Measurements from ENCODE around the gene RNF150. TPM values are rescaled to one million over a fixed set of nuclear protein-coding genes. Genes with fewer than 3 reads are reported as not detected.
A peak's percentile ranks its signal among the peaks of the same experiment; 100 is the strongest.
"Not testable (repeated sequence)": the region's sequence is repeated elsewhere in the genome, so short reads cannot be mapped to it uniquely, and the experiment has no call there.

The RNF150 gene
- total RNA-seq: 56.1 TPM
- long read RNA-seq, full-length matches to known transcripts: 15 of 22 reads
- long read RNA-seq, partial matches to known transcripts: 0 of 22 reads
- long read RNA-seq, other reads (novel, unspliced or antisense): 7 of 22 reads

DNA sequence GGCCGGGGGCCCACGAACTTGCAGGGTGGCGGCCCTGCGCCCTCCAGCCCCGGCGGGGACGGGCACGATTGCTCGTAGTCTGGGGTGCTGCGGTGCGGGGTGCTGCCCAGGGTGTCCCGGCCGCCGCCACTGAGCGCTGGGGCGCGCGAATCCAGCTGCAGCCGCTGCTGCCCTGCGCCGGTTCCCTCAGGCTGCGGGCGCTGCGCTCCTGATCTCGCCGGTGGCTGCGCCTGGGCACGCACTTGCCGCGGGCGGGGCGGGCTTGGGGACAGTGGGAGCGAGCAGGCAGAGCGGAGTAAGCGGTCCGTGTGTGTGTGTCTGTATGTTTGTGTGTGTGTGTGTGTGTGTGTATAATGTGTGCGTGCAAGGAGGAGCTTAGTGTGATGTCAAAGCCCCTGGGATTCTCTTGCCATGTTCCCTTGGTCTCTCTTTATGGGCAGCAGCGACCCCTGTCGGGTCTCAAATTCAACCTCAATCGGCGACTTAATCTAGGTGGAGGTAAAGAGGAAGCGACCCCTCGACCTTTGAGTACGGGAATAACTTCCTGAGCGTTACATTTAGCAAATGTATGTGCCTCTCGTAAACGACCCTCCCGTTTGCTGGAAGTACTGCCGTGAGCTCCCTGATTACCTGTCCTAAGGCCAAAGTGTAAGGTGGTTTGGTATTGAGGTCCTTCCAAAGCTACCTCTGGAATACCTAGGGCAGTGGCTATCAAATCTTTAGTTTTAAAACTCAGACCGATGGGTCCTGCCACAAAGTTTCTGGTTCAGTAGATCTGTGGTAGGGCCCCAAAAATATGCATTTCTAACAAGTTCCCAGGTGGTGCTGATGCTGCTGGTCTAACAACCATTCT is at the start of gene RNF150:
RNF150 (minus strand) TSS at position 324 of the 853 bp plus-strand sequence.
- ATAC-seq (peak; percentile 85), DNase-seq (ENCODE audit: missing footprints) (peak; percentile 86)
- intact Hi-C loops (cut with DNase I): loop anchor here (1.0 to 5.0 kb wide), 4 partner anchors 131 to 272 kb away; no protein-coding TSS in a partner anchor

DNA sequence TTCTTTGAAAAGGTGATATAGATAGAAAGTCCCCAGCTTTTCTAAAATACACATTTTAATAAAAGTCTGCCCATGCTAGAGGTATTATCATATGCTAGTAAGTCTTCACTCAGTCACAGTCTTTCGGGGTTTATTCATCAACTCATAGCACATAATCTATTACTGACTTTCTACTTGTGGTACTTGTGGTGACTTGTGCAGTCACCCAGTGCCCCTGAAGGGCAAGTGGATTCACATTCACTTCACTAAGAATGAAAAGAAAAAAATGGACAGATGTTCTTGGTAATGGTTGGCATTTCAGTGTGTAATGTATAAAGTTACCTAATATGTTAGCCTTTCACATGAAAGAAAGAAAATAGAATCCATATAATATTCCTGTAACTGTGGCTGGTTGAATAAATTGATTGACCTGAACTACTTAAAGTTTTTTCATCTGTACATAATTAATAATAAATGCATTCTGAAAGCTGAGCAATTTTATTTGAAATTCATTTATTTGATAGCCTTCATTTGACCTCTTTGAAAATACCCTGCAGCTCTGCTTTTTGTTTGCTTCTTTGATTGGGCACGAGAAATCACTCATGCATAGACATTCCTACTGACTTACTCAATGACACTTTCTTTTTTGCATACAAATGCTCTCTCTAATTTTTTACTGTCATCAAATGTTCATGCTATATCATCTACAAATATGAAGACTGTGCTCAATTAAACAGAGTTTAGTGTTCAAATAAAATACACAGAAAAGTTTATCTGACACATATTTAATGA is 47.9 kb upstream of the RNF150 start:
- DNase-seq (ENCODE audit: missing footprints): no peak
- intact Hi-C loops (cut with DNase I): no loop called here
- no peak for ATAC-seq

DNA sequence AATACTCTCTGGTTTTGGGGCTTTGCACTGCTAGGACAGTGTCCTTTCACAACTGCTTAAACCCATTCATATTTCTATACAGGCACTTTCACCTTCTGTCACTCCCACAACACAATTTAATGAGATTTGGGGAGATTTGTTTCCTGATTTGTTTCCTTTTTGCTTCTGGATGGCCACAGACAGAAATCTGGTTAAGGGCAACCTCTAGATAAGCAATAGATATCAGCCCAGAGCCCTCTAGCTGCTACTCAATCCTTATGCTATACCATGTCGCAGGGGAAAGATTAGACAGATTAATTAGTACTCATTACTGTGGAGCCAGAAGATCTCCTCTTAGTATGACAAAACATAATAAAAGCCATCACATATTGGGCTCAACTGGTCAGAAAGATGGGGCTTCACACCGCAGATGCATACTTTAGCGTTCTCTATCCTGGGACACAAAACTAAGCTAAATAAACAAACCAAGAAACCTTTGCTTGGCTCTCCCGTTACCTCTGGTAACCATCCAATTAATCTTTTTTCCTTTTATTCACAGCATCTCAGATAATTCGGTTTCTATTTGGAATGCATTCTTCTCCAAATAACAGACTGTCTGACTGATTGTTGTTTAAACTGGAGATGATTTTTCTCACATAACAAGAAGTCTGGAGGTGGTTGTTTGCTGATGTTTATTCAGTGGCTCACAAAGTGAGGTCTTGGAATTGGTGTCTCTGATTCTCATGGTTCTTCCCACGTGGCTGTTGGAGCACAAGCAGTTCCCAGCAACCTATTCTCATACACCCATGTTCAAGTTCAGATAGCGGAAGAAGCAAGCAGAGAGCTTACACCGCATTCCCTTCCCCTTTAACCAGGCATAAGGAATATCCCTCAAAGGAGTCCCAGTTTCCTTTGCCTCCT is 46.5 kb upstream of the RNF150 start:
- ATAC-seq: no peak
- intact Hi-C loops (cut with DNase I): no loop called here

DNA sequence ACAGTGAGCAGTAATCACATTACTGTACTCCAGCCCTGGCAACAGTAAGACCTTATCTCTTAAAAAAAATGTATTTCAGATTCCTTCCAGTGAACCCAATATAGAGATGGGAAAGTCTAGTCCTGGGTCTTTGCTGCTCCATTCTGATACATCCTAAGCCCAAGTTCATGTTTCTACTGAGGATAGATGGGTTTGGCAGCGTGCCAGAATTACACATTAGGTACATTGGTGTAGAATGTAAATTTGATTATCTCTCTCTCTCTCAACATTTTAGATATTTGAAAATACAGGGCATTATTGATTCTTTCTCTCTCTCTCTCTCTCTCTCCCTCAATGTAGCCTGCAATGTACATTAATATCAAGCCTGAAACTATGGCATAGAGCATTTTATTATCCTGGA is 43.9 kb upstream of the RNF150 start:
- ATAC-seq (no peak), DNase-seq (ENCODE audit: missing footprints) (no peak)
- intact Hi-C loops (cut with DNase I): no loop called here

More for the DNA sequence above, 46.5 kb upstream of the RNF150 start:
- DNase-seq (ENCODE audit: missing footprints): no peak

DNA sequence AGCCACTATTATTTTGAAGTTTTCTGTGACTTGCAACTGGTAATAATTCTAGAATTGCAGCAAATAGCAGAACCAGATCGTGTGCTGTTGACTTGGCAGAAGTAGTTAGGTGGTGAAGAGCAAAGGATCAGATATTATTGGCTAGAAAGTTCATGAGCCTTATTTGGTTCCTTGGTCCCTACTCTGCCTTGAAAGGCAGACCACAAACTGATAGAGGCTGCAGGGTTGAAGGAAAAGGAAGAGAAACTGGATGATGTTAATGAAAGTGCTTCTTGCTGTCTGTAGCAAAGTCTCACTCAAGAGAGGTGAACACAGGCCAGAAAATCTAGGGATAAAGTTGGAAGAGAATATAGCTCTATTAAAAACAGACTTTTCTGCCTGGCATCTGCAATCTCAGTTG is 41.2 kb upstream of the RNF150 start:
- no peak for ATAC-seq
- intact Hi-C loops (cut with DNase I): no loop called here

GRCh38 chr4:141170671-141171070 is 37.4 kb upstream of the RNF150 start:
- DNase-seq (ENCODE audit: missing footprints) (no peak), ATAC-seq (no peak)
- intact Hi-C loops (cut with DNase I): no loop called here

More for the DNA sequence above, 41.2 kb upstream of the RNF150 start:
- DNase-seq (ENCODE audit: missing footprints): no peak

DNA sequence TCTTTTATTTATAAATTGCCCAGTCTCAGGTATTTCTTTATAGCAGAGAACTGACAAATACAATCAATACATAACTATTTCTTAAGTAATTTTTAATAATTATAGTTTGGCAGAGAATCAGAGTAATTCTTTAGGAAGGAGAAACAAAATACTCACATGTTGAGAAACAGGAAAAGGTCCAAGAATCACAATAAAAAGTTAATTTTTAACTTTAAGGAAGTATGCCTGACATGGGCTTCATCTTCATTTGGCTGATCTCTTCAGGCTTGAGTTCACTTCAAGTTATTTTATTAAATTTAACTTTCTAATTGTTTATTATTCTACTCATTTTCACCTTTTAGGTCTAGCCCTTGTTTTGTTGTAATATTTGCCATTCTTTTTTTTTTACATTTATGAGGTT is 36.1 kb upstream of the RNF150 start:
- intact Hi-C loops (cut with DNase I): no loop called here
- ATAC-seq (no peak), DNase-seq (ENCODE audit: missing footprints) (no peak)

- DNase-seq (ENCODE audit: missing footprints); ATAC-seq; intact Hi-C loops (cut with DNase I): not testable (repeated sequence)
These were observed 31.7 kb upstream of the RNF150 start for GRCh38 chr4:141165001-141165400.

GRCh38 chr4:141159027-141159426 is 25.8 kb upstream of the RNF150 start:
- intact Hi-C loops (cut with DNase I): loop anchor here (5.0 to 10.0 kb wide), 3 partner anchors 63 to 1686 kb away; partner anchors contain the start of genes INPP4B and ZNF330
- DNase-seq (ENCODE audit: missing footprints): no peak
- no peak for ATAC-seq

- ATAC-seq: no peak
- DNase-seq (ENCODE audit: missing footprints): no peak
- intact Hi-C loops (cut with DNase I): loop anchor here (5.0 to 10.0 kb wide), 3 partner anchors 64 to 1687 kb away; partner anchors contain the start of genes INPP4B and ZNF330
These were observed 24.9 kb upstream of the RNF150 start for GRCh38 chr4:141158219-141158618.

GRCh38 chr4:141155586-141155985 is 22.3 kb upstream of the RNF150 start:
- ATAC-seq (no peak), DNase-seq (ENCODE audit: missing footprints) (no peak)
- intact Hi-C loops (cut with DNase I): loop anchor here (5.0 to 10.0 kb wide), 3 partner anchors 67 to 1689 kb away; partner anchors contain the start of genes INPP4B and ZNF330

- DNase-seq (ENCODE audit: missing footprints) (no peak), ATAC-seq (no peak)
- intact Hi-C loops (cut with DNase I): loop anchor here (5.0 to 10.0 kb wide), 3 partner anchors 68 to 1690 kb away; partner anchors contain the start of genes INPP4B and ZNF330
These were observed 21.5 kb upstream of the RNF150 start for GRCh38 chr4:141154725-141155124.

GRCh38 chr4:141153751-141154510 is 20.7 kb upstream of the RNF150 start:
- ATAC-seq: peak; percentile 85
- DNase-seq (ENCODE audit: missing footprints): no peak
- intact Hi-C loops (cut with DNase I): loop anchor here (10.0 kb wide), 2 partner anchors 151 to 1691 kb away; partner anchors contain the start of gene INPP4B

- DNase-seq (ENCODE audit: missing footprints) (no peak), ATAC-seq (no peak)
- intact Hi-C loops (cut with DNase I): no loop called here
These were observed 10.9 kb upstream of the RNF150 start for GRCh38 chr4:141144207-141144606.

- no peak for DNase-seq (ENCODE audit: missing footprints)
- ATAC-seq: no peak
- intact Hi-C loops (cut with DNase I): no loop called here
These were observed 9.2 kb upstream of the RNF150 start for GRCh38 chr4:141142423-141142822.

GRCh38 chr4:141140391-141141200 is 7.3 kb upstream of the RNF150 start:
- peak; percentile 39 for ATAC-seq
- intact Hi-C loops (cut with DNase I): no loop called here
- no peak for DNase-seq (ENCODE audit: missing footprints)

Measured in Right ventricle myocardium inferior (tissue), 1 donor.